ENCODE measurements around the gene AK5.
A peak's percentile ranks its signal among the peaks of the same experiment; 100 is the strongest.
"Not testable (repeated sequence)": the region's sequence is repeated elsewhere in the genome, so short reads cannot be mapped to it uniquely, and the experiment has no call there.

AK5 gene

GRCh38 chr1:77406661-77407060 lies 124.8 kb downstream of the AK5 start:
- H3K4me1 ChIP-seq (ENCODE audit: control insufficient read depth, low read depth, low read length): no peaks in the 10 kb centered on the region
- no peaks in the 10 kb centered on the region for H3K27me3 ChIP-seq (ENCODE audit: control insufficient read depth, insufficient read depth, low read length)
- H3K4me3 ChIP-seq (ENCODE audit: low read length): no peak overlapping the region
- no peak overlapping the region for H3K27ac ChIP-seq (ENCODE audit: low read length)
- H3K9me3 ChIP-seq (ENCODE audit: control insufficient read depth, low read depth, low read length): no peaks in the 10 kb centered on the region
- H3K9ac ChIP-seq (ENCODE audit: low read length): no peak overlapping the region
- no peaks in the 10 kb centered on the region for H3K36me3 ChIP-seq (ENCODE audit: control insufficient read depth, low read depth, low read length)

GRCh38 chr1:77407738-77408375 lies 126.0 kb downstream of the AK5 start:
- Histone ChIP-seq H3K4me3 (ENCODE audit: low read length) (no peak overlapping the region), H3K27ac (ENCODE audit: low read length) (no peak overlapping the region), H3K36me3 (ENCODE audit: control insufficient read depth, low read depth, low read length) (no peaks in the 10 kb centered on the region), H3K4me1 (ENCODE audit: control insufficient read depth, low read depth, low read length) (peaks cover 2% of the 10 kb centered on the region), H3K27me3 (ENCODE audit: control insufficient read depth, insufficient read depth, low read length) (no peaks in the 10 kb centered on the region), H3K9me3 (ENCODE audit: control insufficient read depth, low read depth, low read length) (no peaks in the 10 kb centered on the region), H3K9ac (ENCODE audit: low read length) (no peak overlapping the region)

GRCh38 chr1:77408933-77409332 lies 127.1 kb downstream of the AK5 start:
- H3K27me3 ChIP-seq (ENCODE audit: control insufficient read depth, insufficient read depth, low read length); H3K9ac ChIP-seq (ENCODE audit: low read length); H3K36me3 ChIP-seq (ENCODE audit: control insufficient read depth, low read depth, low read length); H3K9me3 ChIP-seq (ENCODE audit: control insufficient read depth, low read depth, low read length); H3K4me1 ChIP-seq (ENCODE audit: control insufficient read depth, low read depth, low read length); H3K4me3 ChIP-seq (ENCODE audit: low read length); H3K27ac ChIP-seq (ENCODE audit: low read length): not testable (repeated sequence)

- peaks cover 7% of the 10 kb centered on the region for H3K4me1 ChIP-seq (ENCODE audit: control insufficient read depth, low read depth, low read length)
- no peaks in the 10 kb centered on the region for H3K36me3 ChIP-seq (ENCODE audit: control insufficient read depth, low read depth, low read length)
- no peak overlapping the region for H3K4me3 ChIP-seq (ENCODE audit: low read length)
- H3K9me3 ChIP-seq (ENCODE audit: control insufficient read depth, low read depth, low read length): no peaks in the 10 kb centered on the region
- no peaks in the 10 kb centered on the region for H3K27me3 ChIP-seq (ENCODE audit: control insufficient read depth, insufficient read depth, low read length)
- no peak overlapping the region for H3K27ac ChIP-seq (ENCODE audit: low read length)
- peak overlapping the region; percentile 13 for H3K9ac ChIP-seq (ENCODE audit: low read length)
Measured at GRCh38 chr1:77412069-77412819, 130.4 kb downstream of the AK5 start.

- Histone ChIP-seq H3K36me3 (ENCODE audit: control insufficient read depth, low read depth, low read length) (no peaks in the 10 kb centered on the region), H3K27ac (ENCODE audit: low read length) (no peak overlapping the region), H3K4me3 (ENCODE audit: low read length) (no peak overlapping the region)
Measured at GRCh38 chr1:77412820-77413530, 131.2 kb downstream of the AK5 start.

GRCh38 chr1:77413541-77414335 lies 131.9 kb downstream of the AK5 start:
- Histone ChIP-seq H3K4me1 (ENCODE audit: control insufficient read depth, low read depth, low read length) (peaks cover 7% of the 10 kb centered on the region), H3K27me3 (ENCODE audit: control insufficient read depth, insufficient read depth, low read length) (no peaks in the 10 kb centered on the region), H3K9ac (ENCODE audit: low read length) (no peak overlapping the region), H3K4me3 (ENCODE audit: low read length) (no peak overlapping the region), H3K27ac (ENCODE audit: low read length) (no peak overlapping the region), H3K9me3 (ENCODE audit: control insufficient read depth, low read depth, low read length) (no peaks in the 10 kb centered on the region), H3K36me3 (ENCODE audit: control insufficient read depth, low read depth, low read length) (no peaks in the 10 kb centered on the region)

More at GRCh38 chr1:77412820-77413530, 131.2 kb downstream of the AK5 start:
- H3K27me3 ChIP-seq (ENCODE audit: control insufficient read depth, insufficient read depth, low read length): no peaks in the 10 kb centered on the region
- H3K4me1 ChIP-seq (ENCODE audit: control insufficient read depth, low read depth, low read length): peaks cover 7% of the 10 kb centered on the region
- H3K9ac ChIP-seq (ENCODE audit: low read length): peak overlapping the region; percentile 13
- no peaks in the 10 kb centered on the region for H3K9me3 ChIP-seq (ENCODE audit: control insufficient read depth, low read depth, low read length)

GRCh38 chr1:77415579-77415978 lies 133.8 kb downstream of the AK5 start:
- H3K4me3 ChIP-seq (ENCODE audit: low read length): no peak overlapping the region

GRCh38 chr1:77416692-77417450 lies 135.1 kb downstream of the AK5 start:
- H3K36me3 ChIP-seq (ENCODE audit: control insufficient read depth, low read depth, low read length): no peaks in the 10 kb centered on the region
- no peak overlapping the region for H3K9ac ChIP-seq (ENCODE audit: low read length)
- H3K4me1 ChIP-seq (ENCODE audit: control insufficient read depth, low read depth, low read length): peaks cover 7% of the 10 kb centered on the region
- no peaks in the 10 kb centered on the region for H3K27me3 ChIP-seq (ENCODE audit: control insufficient read depth, insufficient read depth, low read length)
- H3K9me3 ChIP-seq (ENCODE audit: control insufficient read depth, low read depth, low read length): no peaks in the 10 kb centered on the region
- H3K27ac ChIP-seq (ENCODE audit: low read length): no peak overlapping the region
- no peak overlapping the region for H3K4me3 ChIP-seq (ENCODE audit: low read length)

More at GRCh38 chr1:77415579-77415978, 133.8 kb downstream of the AK5 start:
- Histone ChIP-seq H3K4me1 (ENCODE audit: control insufficient read depth, low read depth, low read length) (peaks cover 7% of the 10 kb centered on the region), H3K36me3 (ENCODE audit: control insufficient read depth, low read depth, low read length) (no peaks in the 10 kb centered on the region), H3K9me3 (ENCODE audit: control insufficient read depth, low read depth, low read length) (no peaks in the 10 kb centered on the region), H3K27ac (ENCODE audit: low read length) (no peak overlapping the region), H3K27me3 (ENCODE audit: control insufficient read depth, insufficient read depth, low read length) (no peaks in the 10 kb centered on the region), H3K9ac (ENCODE audit: low read length) (no peak overlapping the region)

GRCh38 chr1:77418055-77418454 lies 136.2 kb downstream of the AK5 start:
- not testable (repeated sequence) for H3K36me3 ChIP-seq (ENCODE audit: control insufficient read depth, low read depth, low read length)

GRCh38 chr1:77421504-77422233 lies 139.8 kb downstream of the AK5 start:
- Histone ChIP-seq H3K27ac (ENCODE audit: low read length) (no peak overlapping the region), H3K36me3 (ENCODE audit: control insufficient read depth, low read depth, low read length) (no peaks in the 10 kb centered on the region), H3K27me3 (ENCODE audit: control insufficient read depth, insufficient read depth, low read length) (no peaks in the 10 kb centered on the region), H3K4me1 (ENCODE audit: control insufficient read depth, low read depth, low read length) (no peaks in the 10 kb centered on the region), H3K9ac (ENCODE audit: low read length) (no peak overlapping the region), H3K9me3 (ENCODE audit: control insufficient read depth, low read depth, low read length) (peaks cover 3% of the 10 kb centered on the region), H3K4me3 (ENCODE audit: low read length) (no peak overlapping the region)

More at GRCh38 chr1:77418055-77418454, 136.2 kb downstream of the AK5 start:
- not testable (repeated sequence) for H3K27ac ChIP-seq (ENCODE audit: low read length); H3K4me3 ChIP-seq (ENCODE audit: low read length); H3K9ac ChIP-seq (ENCODE audit: low read length); H3K4me1 ChIP-seq (ENCODE audit: control insufficient read depth, low read depth, low read length); H3K27me3 ChIP-seq (ENCODE audit: control insufficient read depth, insufficient read depth, low read length); H3K9me3 ChIP-seq (ENCODE audit: control insufficient read depth, low read depth, low read length)
